ENCODE data around the gene LEMD1. TPM values are rescaled to one million over a fixed set of nuclear protein-coding genes. Genes with fewer than 3 reads are reported as not detected.

Gene LEMD1
- total and polyA plus RNA-seq, 4 donors, result not detected

DNA sequence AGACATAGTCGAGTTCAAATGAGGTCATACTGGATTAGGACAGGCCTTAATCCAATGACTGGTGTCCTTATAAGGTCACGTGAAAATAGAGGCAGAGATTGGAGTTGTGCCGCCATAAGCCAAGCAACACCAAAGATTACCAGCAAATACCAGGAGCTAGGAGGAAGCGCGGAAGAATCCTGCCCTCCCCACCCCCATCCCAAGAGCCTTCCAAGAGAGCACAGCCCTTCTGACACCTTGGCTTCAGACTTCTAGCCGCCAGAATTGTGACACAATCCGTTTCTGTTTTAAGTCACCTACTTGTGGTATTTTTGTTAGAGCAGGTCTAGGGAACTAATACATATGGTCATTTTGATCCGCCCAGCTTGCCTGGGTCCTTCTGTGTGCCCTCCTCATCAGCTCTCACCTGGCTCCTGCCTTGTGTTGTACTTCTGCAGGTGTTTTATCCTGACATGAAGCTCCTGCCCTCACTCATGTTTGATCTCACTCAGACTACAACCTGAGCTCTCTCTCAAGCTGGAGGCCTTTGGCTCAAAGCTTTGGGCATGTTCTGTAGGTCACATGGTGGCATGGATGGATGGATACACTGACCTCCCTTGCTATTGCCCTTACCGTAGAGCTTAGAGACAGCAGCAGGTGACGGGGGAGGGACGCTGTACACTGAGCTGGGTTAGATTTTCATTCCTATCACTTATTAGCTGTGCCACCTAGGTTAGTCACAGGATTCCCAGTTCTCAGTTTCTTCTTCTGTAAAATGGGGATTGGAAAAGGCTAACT, 89.7 kb downstream of the LEMD1 start:
- 88 to 91% methylated on average over 11 of the region's 11 CpGs for WGBS, 2 donors
- H3K4me3 ChIP-seq (ENCODE audit: low read length in 2 of 2), result no peak overlapping the region
- H3K4me1 ChIP-seq (ENCODE audit: control insufficient read depth in 1 of 2, insufficient read depth in 2 of 2, low read length in 2 of 2), result no peaks in the 10 kb centered on the region
- DNase-seq, result no peak
- intact Hi-C loops (cut with DNase I), result loop anchor here in 1 of 2 donors (10.0 kb wide), 1 partner anchor 193 kb away; no protein-coding TSS in a partner anchor
- no peaks in the 10 kb centered on the region for H3K27me3 ChIP-seq (ENCODE audit: control insufficient read depth in 1 of 2, insufficient read depth in 2 of 2, low read length in 1 of 2)
- H3K9me3 ChIP-seq (ENCODE audit: control insufficient read depth, low read length), result no peaks in the 10 kb centered on the region
- no peak overlapping the region for H3K27ac ChIP-seq (ENCODE audit: low read depth in 1 of 2, low read length in 2 of 2)
- ATAC-seq (ENCODE audit: low FRiP score), result no peak
- H3K36me3 ChIP-seq (ENCODE audit: control insufficient read depth in 1 of 2, insufficient read depth in 2 of 2, low read length in 1 of 2), result no peaks in the 10 kb centered on the region

Small RNA genes within 50 kb of the gene (microRNA-seq; reads per million reads assigned to microRNA genes)
- 1.2 to 4.0 reads per million in 2 donors for gene MIR135B

Other genes with a start within 250 kb of the LEMD1 start
- 10 to 100 TPM; 14.3 to 17.6 TPM for gene DSTYK, start 210.4 kb downstream of the LEMD1 start, total RNA-seq
- 1 to 10 TPM; 4.3 to 5.3 TPM for gene DSTYK, start 210.4 kb downstream of the LEMD1 start, polyA plus RNA-seq
- 1 to 10 TPM; 6.2 to 8.2 TPM for gene TMCC2, start 194.1 kb downstream of the LEMD1 start, total RNA-seq
- gene TMCC2, start 194.1 kb downstream of the LEMD1 start, polyA plus RNA-seq, result 1 to 10 TPM in 1 of 2 donors, under 1 TPM in 1; 0.69 to 1.0 TPM
- 1 to 10 TPM; 1.7 to 2.5 TPM for gene NUAK2, start 100.3 kb downstream of the LEMD1 start, total RNA-seq
- gene NUAK2, start 100.3 kb downstream of the LEMD1 start, polyA plus RNA-seq, result 1 to 10 TPM in 1 of 2 donors, under 1 TPM in 1; 0.49 to 3.0 TPM
- 1 to 10 TPM in 1 of 2 donors, not detected in 1; 1.2 TPM for gene KLHDC8A, start 65.1 kb downstream of the LEMD1 start, total RNA-seq
- gene KLHDC8A, start 65.1 kb downstream of the LEMD1 start, polyA plus RNA-seq, result not detected
- gene BLACAT1, start 34.0 kb upstream of the LEMD1 start, total RNA-seq, result under 1 TPM in 1 of 2 donors, not detected in 1; 0.21 TPM
- not detected for gene BLACAT1, start 34.0 kb upstream of the LEMD1 start, polyA plus RNA-seq
- 10 to 100 TPM; 47.1 to 80.7 TPM for gene CDK18, start 82.6 kb upstream of the LEMD1 start, total RNA-seq
- 10 to 100 TPM; 14.8 to 19.1 TPM for gene CDK18, start 82.6 kb upstream of the LEMD1 start, polyA plus RNA-seq
- 10 to 100 TPM; 66.1 to 90.4 TPM for gene ELK4, start 210.0 kb upstream of the LEMD1 start, total RNA-seq
- gene ELK4, start 210.0 kb upstream of the LEMD1 start, polyA plus RNA-seq, result 1 to 10 TPM; 6.0 to 6.5 TPM

Measured in aorta (tissue), 5 donors.